Measurements from ENCODE around the gene SLITRK6. TPM values are rescaled to one million over a fixed set of nuclear protein-coding genes. Genes with fewer than 3 reads are reported as not detected.
"Not testable (repeated sequence)": the region's sequence is repeated elsewhere in the genome, so short reads cannot be mapped to it uniquely, and the experiment has no call there.

The SLITRK6 gene
- total and polyA plus RNA-seq, 8 donors: 0.14 to 0.49 (median 0.23) TPM

- Histone ChIP-seq H3K9me3 (no peaks in the 10 kb centered on the region), H3K27ac (no peak overlapping the region), H3K4me1 (no peaks in the 10 kb centered on the region), H3K36me3 (no peaks in the 10 kb centered on the region), H3K4me3 (no peak overlapping the region), H3K27me3 (no peaks in the 10 kb centered on the region)
- DNase-seq (no peak), ATAC-seq (no peak), FAIRE-seq (no peak)
- no peak for TF ChIP-seq CTCF (IDR thresholded peaks at IDR 0.05)
- intact Hi-C loops (cut with DNase I): no loop called here
- WGBS, 2 donors: 58 to 69% methylated on average over 3 of the region's 3 CpGs
These were observed 26.9 kb downstream of the SLITRK6 start for GRCh38 chr13:85772367-85772766.

GRCh38 chr13:85771856-85772255 lies 27.4 kb downstream of the SLITRK6 start:
- Histone ChIP-seq H3K27ac (no peak overlapping the region), H3K4me1 (no peaks in the 10 kb centered on the region), H3K4me3 (no peak overlapping the region), H3K27me3 (no peaks in the 10 kb centered on the region), H3K36me3 (no peaks in the 10 kb centered on the region), H3K9me3 (no peaks in the 10 kb centered on the region)
- DNase-seq (no peak), FAIRE-seq (no peak), ATAC-seq (no peak)
- no peak for TF ChIP-seq CTCF (IDR thresholded peaks at IDR 0.05)
- intact Hi-C loops (cut with DNase I): no loop called here
- WGBS, 2 donors: 27 to 52% methylated on average over 1 of the region's 1 CpG

GRCh38 chr13:85768946-85769345 lies 30.3 kb downstream of the SLITRK6 start:
- no peak for FAIRE-seq
- TF ChIP-seq CTCF (IDR thresholded peaks at IDR 0.05): no peak

GRCh38 chr13:85755123-85755522 lies 44.1 kb downstream of the SLITRK6 start:
- DNase-seq (no peak), FAIRE-seq (no peak), ATAC-seq (no peak)
- intact Hi-C loops (cut with DNase I): no loop called here
- H3K9me3 ChIP-seq: no peaks in the 10 kb centered on the region
- no peak overlapping the region for H3K27ac ChIP-seq
- no peaks in the 10 kb centered on the region for H3K27me3 ChIP-seq
- no peak overlapping the region for H3K4me3 ChIP-seq
- no peak for TF ChIP-seq CTCF (IDR thresholded peaks at IDR 0.05)
- H3K4me1 ChIP-seq: no peaks in the 10 kb centered on the region
- no peaks in the 10 kb centered on the region for H3K36me3 ChIP-seq
- 18 to 20% methylated on average over 2 of the region's 2 CpGs for WGBS, 2 donors

More at GRCh38 chr13:85768946-85769345, 30.3 kb downstream of the SLITRK6 start:
- intact Hi-C loops (cut with DNase I): no loop called here
- Histone ChIP-seq H3K4me1 (no peaks in the 10 kb centered on the region), H3K9me3 (no peaks in the 10 kb centered on the region), H3K27me3 (no peaks in the 10 kb centered on the region), H3K36me3 (no peaks in the 10 kb centered on the region), H3K4me3 (no peak overlapping the region), H3K27ac (no peak overlapping the region)
- ATAC-seq: no peak
- no peak for DNase-seq

- ATAC-seq; H3K36me3 ChIP-seq; H3K27me3 ChIP-seq; DNase-seq; H3K9me3 ChIP-seq; intact Hi-C loops (cut with DNase I); H3K4me1 ChIP-seq; FAIRE-seq; H3K4me3 ChIP-seq; H3K27ac ChIP-seq: not testable (repeated sequence)
- 45 to 53% methylated on average over 11 of the region's 11 CpGs for WGBS, 2 donors
These were observed 55.9 kb downstream of the SLITRK6 start for GRCh38 chr13:85743201-85743770.
